Measurements from ENCODE around the gene FRAS1. TPM values are rescaled to one million over a fixed set of nuclear protein-coding genes. Genes with fewer than 3 reads are reported as not detected.

Gene FRAS1
- total RNA-seq, 2 experiments from 2014 or later, result not detected

DNA sequence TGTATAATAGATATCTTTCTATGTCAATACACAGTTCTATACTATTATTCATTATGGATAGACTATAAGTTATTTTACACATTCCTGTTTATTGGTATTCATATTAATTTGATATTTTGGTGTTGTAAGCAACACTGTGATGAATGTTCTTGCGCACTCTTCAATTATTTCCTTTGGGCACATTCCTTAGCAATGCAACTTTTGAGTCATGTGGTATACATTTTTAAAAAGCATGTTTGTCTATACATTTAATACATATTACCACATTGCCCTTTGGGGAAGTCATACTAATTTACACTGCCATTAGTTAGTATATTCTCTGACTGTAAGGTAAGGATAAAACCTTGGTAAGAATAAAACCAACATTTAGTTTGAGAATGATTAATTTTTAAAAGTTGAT, 21.0 kb downstream of the FRAS1 start:
- H3K27me3 Mint-ChIP-seq, result peaks cover 36% of the 10 kb centered on the region
- H3K9me3 Mint-ChIP-seq, result no peaks in the 10 kb centered on the region
- Histone ChIP-seq H3K9me3 (ENCODE audit: control insufficient read depth in 1 of 2, insufficient read depth in 1 of 2, low read length in 2 of 2) (no peaks in the 10 kb centered on the region), H3K4me3 (ENCODE audit: low read length) (no peak overlapping the region), H3K27ac (ENCODE audit: low read depth in 1 of 2, low read length in 2 of 2) (no peak overlapping the region), H3K36me3 (ENCODE audit: insufficient read depth, low read length) (no peaks in the 10 kb centered on the region), H3K4me1 (ENCODE audit: insufficient read depth, low read length) (no peaks in the 10 kb centered on the region), H3K27me3 (ENCODE audit: control insufficient read depth in 1 of 2, insufficient read depth in 2 of 2, low read length in 2 of 2) (peaks cover 5 to 20% of the 10 kb centered on the region in 2 experiments)
- H3K4me1 Mint-ChIP-seq (ENCODE audit: low read depth), result no peaks in the 10 kb centered on the region
- H3K27ac Mint-ChIP-seq, result no peak overlapping the region
- ChIA-PET CTCF (no interaction called here), POLR2A (no interaction called here)
- ATAC-seq (ENCODE audit: poor library complexity), result no peak
- TF ChIP-seq, protein P1, sequence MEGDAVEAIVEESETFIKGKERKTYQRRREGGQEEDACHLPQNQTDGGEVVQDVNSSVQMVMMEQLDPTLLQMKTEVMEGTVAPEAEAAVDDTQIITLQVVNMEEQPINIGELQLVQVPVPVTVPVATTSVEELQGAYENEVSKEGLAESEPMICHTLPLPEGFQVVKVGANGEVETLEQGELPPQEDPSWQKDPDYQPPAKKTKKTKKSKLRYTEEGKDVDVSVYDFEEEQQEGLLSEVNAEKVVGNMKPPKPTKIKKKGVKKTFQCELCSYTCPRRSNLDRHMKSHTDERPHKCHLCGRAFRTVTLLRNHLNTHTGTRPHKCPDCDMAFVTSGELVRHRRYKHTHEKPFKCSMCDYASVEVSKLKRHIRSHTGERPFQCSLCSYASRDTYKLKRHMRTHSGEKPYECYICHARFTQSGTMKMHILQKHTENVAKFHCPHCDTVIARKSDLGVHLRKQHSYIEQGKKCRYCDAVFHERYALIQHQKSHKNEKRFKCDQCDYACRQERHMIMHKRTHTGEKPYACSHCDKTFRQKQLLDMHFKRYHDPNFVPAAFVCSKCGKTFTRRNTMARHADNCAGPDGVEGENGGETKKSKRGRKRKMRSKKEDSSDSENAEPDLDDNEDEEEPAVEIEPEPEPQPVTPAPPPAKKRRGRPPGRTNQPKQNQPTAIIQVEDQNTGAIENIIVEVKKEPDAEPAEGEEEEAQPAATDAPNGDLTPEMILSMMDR (IDR thresholded peaks at IDR 0.05), result no peak
- H3K36me3 Mint-ChIP-seq (ENCODE audit: low read depth), result no peaks in the 10 kb centered on the region
- intact Hi-C loops (cut with DNase I, micrococcal nuclease), result no loop called here
- DNase-seq, result no peak
- H3K4me3 Mint-ChIP-seq, result no peak overlapping the region

DNA sequence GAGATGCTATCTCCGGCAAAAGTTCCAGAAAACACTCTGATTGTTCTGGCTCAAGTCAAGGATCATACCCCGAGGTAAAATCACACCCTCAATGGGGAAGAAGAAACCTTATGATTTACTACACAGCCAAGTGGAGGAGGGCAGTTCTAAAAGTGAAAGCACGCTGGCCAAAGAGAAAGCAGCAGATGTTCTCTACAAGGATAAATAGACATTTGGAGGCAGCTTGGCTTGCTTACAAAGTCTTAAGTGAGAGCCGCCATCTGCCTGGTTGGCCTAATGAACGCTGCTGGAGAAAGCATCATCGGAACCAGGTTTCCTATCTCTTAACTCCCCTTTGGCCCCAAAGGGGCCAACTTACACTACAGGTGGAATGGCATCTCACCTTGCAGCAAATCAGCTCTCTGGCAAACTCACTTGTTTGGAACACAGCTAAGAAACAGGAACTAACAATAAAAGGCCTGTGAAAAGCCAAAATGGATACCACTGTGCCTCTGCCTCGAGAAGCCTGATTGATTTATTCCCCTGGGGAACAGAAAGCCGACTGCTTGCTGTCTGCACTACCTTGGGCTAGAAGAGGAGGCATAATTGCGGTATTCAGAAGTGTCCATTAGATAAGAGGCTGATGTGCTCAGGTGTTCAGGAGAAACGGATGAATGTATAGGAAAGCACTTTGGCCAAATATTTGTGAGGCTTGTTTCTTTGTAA, 22.8 kb downstream of the FRAS1 start:
- ChIA-PET POLR2A (no interaction called here), CTCF (no interaction called here)
- H3K27ac ChIP-seq (ENCODE audit: low read depth in 1 of 2, low read length in 2 of 2), result no peak overlapping the region
- no peaks in the 10 kb centered on the region for H3K4me1 ChIP-seq (ENCODE audit: insufficient read depth, low read length)
- Mint-ChIP-seq H3K27ac (no peak overlapping the region), H3K4me1 (ENCODE audit: low read depth) (no peaks in the 10 kb centered on the region), H3K36me3 (ENCODE audit: low read depth) (no peaks in the 10 kb centered on the region), H3K9me3 (no peaks in the 10 kb centered on the region), H3K4me3 (no peak overlapping the region), H3K27me3 (peaks cover 31% of the 10 kb centered on the region)
- H3K9me3 ChIP-seq (ENCODE audit: control insufficient read depth in 1 of 2, insufficient read depth in 1 of 2, low read length in 2 of 2), result no peaks in the 10 kb centered on the region
- TF ChIP-seq, protein P1 (IDR thresholded peaks at IDR 0.05), result no peak
- DNase-seq, result no peak
- ATAC-seq (ENCODE audit: poor library complexity), result no peak
- peaks cover 5 to 11% of the 10 kb centered on the region in 2 experiments for H3K27me3 ChIP-seq (ENCODE audit: control insufficient read depth in 1 of 2, insufficient read depth in 2 of 2, low read length in 2 of 2)
- H3K36me3 ChIP-seq (ENCODE audit: insufficient read depth, low read length), result no peaks in the 10 kb centered on the region
- H3K4me3 ChIP-seq (ENCODE audit: low read length), result no peak overlapping the region
- intact Hi-C loops (cut with DNase I, micrococcal nuclease), result no loop called here

DNA sequence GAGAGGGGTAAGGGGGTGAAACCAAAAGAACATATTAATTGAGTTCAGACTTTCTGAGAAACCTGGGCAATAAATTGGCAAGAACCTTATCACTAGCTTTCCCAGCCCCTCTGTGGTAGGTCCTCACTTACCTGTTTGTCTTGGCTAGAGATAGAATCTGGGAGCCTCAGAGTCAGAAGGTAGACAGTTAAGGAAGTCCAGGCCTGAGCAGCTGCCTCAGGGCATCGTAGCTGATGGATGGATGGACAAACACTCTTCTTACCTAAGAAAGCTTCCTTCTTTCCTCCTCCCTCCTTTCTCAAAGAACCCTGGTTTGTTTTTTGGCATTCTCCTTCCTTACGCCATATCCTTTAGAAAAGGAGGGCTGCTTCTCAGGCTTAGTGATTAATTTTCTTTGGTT, 24.4 kb downstream of the FRAS1 start:
- H3K4me1 ChIP-seq (ENCODE audit: insufficient read depth, low read length), result no peaks in the 10 kb centered on the region
- H3K9me3 Mint-ChIP-seq, result no peaks in the 10 kb centered on the region
- no peak overlapping the region for H3K27ac Mint-ChIP-seq
- CTCF ChIA-PET, result no interaction called here
- intact Hi-C loops (cut with DNase I, micrococcal nuclease), result no loop called here
- no peaks in the 10 kb centered on the region for H3K36me3 Mint-ChIP-seq (ENCODE audit: low read depth)
- no peak overlapping the region for H3K27ac ChIP-seq (ENCODE audit: low read depth in 1 of 2, low read length in 2 of 2)
- no peaks in the 10 kb centered on the region for H3K4me1 Mint-ChIP-seq (ENCODE audit: low read depth)
- no peak for DNase-seq
- no peak overlapping the region for H3K4me3 Mint-ChIP-seq
- TF ChIP-seq, protein P1 (IDR thresholded peaks at IDR 0.05), result no peak
- H3K27me3 ChIP-seq (ENCODE audit: control insufficient read depth in 1 of 2, insufficient read depth in 2 of 2, low read length in 2 of 2), result no peaks in the 10 kb centered on the region
- ATAC-seq (ENCODE audit: poor library complexity), result no peak
- peaks cover 30% of the 10 kb centered on the region for H3K27me3 Mint-ChIP-seq
- no peak overlapping the region for H3K4me3 ChIP-seq (ENCODE audit: low read length)
- POLR2A ChIA-PET, result no interaction called here
- H3K9me3 ChIP-seq (ENCODE audit: control insufficient read depth in 1 of 2, insufficient read depth in 1 of 2, low read length in 2 of 2), result no peaks in the 10 kb centered on the region
- H3K36me3 ChIP-seq (ENCODE audit: insufficient read depth, low read length), result no peaks in the 10 kb centered on the region

Data from CD4-positive, alpha-beta T cell (primary cell).